PC-3 (cell line): ENCODE data around the gene DCAF6. TPM values are rescaled to one million over a fixed set of nuclear protein-coding genes. Genes with fewer than 3 reads are reported as not detected.

Experiments used
- ATAC-seq: fragments of 200-7000 bp; cut with Tn5 transposase; 2 replicates; pipeline ENCODE4 v1.9.1; 2020; ENCODE audit warnings: mild to moderate bottlenecking, moderate library complexity
- BruUV-seq: library from RNA; stranded (reverse); fragments of 400-500 nt; replicated peaks from 2 replicates; lab custom pipeline; 2021; lab: Mats Ljungman, UMichigan
- CTCF ChIA-PET: fragments of 300-600 bp; sonication (Branson Sonifier 250); formaldehyde crosslinking; loops from one replicate; lab custom pipeline; 2022; ENCODE audit warnings: antibody characterized with exemption; lab: Charles Lee
- POLR2A ChIA-PET: fragments of 300-600 bp; sonication (Branson Sonifier 250); formaldehyde crosslinking; loops from one replicate; lab custom pipeline; 2022; ENCODE audit warnings: antibody characterized with exemption; ENCODE audit not compliant: unreplicated experiment; lab: Charles Lee
- DNase-seq: peaks from one replicate; pipeline ENCODE4 v3.0.0-alpha.2; 2015
- H2AFZ ChIP-seq: fragments of 300-600 bp; sonication (generic); 2 replicates; pipeline ENCODE4 v1.6.0; 2016; ENCODE audit warnings: antibody characterized with exemption, low read length
- H3F3A ChIP-seq: fragments of 300-600 bp; sonication (generic); one replicate; pipeline ENCODE4 v1.6.0; 2017; ENCODE audit warnings: antibody characterized with exemption, low read length, control low read depth, mild to moderate bottlenecking; ENCODE audit not compliant: unreplicated experiment
- H3K27ac ChIP-seq: fragments of 300-600 bp; sonication (generic); 2 replicates; pipeline ENCODE4 v1.5.1; 2016; ENCODE audit warnings: mild to moderate bottlenecking, low read length
- H3K27me3 ChIP-seq: fragments of 300-600 bp; sonication (generic); 2 replicates; pipeline ENCODE4 v1.6.1; 2016; ENCODE audit warnings: low read length, mixed read lengths
- H3K36me3 ChIP-seq: fragments of 300-600 bp; sonication (generic); 2 replicates; pipeline ENCODE4 v1.6.1; 2016; ENCODE audit warnings: low read depth, mixed run types, low read length, mixed read lengths
- H3K4me1 ChIP-seq: fragments of 300-600 bp; sonication (generic); 2 replicates; pipeline ENCODE4 v1.5.1; 2016; ENCODE audit warnings: low read length; ENCODE audit not compliant: insufficient read depth
- H3K4me2 ChIP-seq: fragments of 300-600 bp; sonication (generic); 2 replicates; pipeline ENCODE4 v1.6.0; 2016; ENCODE audit warnings: low read length
- H3K4me3 ChIP-seq: fragments of 300-600 bp; sonication (generic); 2 replicates; pipeline ENCODE4 v1.5.1; 2016; ENCODE audit warnings: mild to moderate bottlenecking, low read length, mixed read lengths
- H3K79me2 ChIP-seq: fragments of 300-600 bp; sonication (generic); 2 replicates; pipeline ENCODE4 v1.6.1; 2017; ENCODE audit warnings: low read length, mixed read lengths
- H3K9ac ChIP-seq: fragments of 300-600 bp; sonication (generic); 2 replicates; pipeline ENCODE4 v1.6.0; 2016; ENCODE audit warnings: mild to moderate bottlenecking, low read length
- H3K9me2 ChIP-seq: fragments of 300-600 bp; sonication (generic); replicated peaks from 2 replicates; pipeline ENCODE4 v1.6.1; 2016; ENCODE audit warnings: mixed run types, low read length, mixed read lengths
- H3K9me3 ChIP-seq: fragments of 300-600 bp; sonication (generic); 2 replicates; pipeline ENCODE4 v1.6.1; 2016; ENCODE audit warnings: low read length, mixed read lengths
- H4K20me1 ChIP-seq: fragments of 300-600 bp; sonication (generic); 2 replicates; pipeline ENCODE4 v1.6.1; 2016; ENCODE audit warnings: low read length, mixed read lengths
- EZH2 ChIP-seq: fragments of 300-600 bp; sonication (generic); IDR thresholded peaks from one replicate; pipeline ENCODE4 v1.6.1; 2017; ENCODE audit warnings: antibody characterized with exemption, mild to moderate bottlenecking, low read length; ENCODE audit not compliant: unreplicated experiment
- EZH2phosphoT487 ChIP-seq: fragments of 300-600 bp; sonication (generic); IDR thresholded peaks from 2 replicates; pipeline ENCODE4 v1.6.1; 2018; ENCODE audit warnings: mild to moderate bottlenecking, antibody characterized with exemption, low read length, borderline replicate concordance
- intact Hi-C: fragments of 100-400 bp; cut with micrococcal nuclease; formaldehyde crosslinking; loops from 2 replicates; pipeline ENCODE4 v1.9.0; 2023
- total RNA-seq: library from RNA; depleted of rRNA; stranded (reverse); fragments of >200 nt; gene quantifications from 2 replicates; pipeline ENCODE4 v1.2.3, GENCODE V29; 2014
- TF ChIP-seq, protein P1 (sequence below): fragments of 300-600 bp; sonication (generic); conservative IDR thresholded peaks from 2 replicates; pipeline ENCODE4 v1.5.1; 2017; ENCODE audit warnings: antibody characterized with exemption, low read depth, mild to moderate bottlenecking, low read length

DCAF6 gene
- total RNA-seq, 1 experiment from 2014 or later, result 29.1 TPM

GRCh38 chr1:168001213-168001612, 64.7 kb downstream of the DCAF6 start:
- Histone ChIP-seq H3K9me2 (no peaks in the 10 kb centered on the region), H3K4me1 (peaks cover 12% of the 10 kb centered on the region), H3K4me3 (no peak overlapping the region), H3K27me3 (no peaks in the 10 kb centered on the region), H4K20me1 (no peaks in the 10 kb centered on the region), H3F3A (no peaks in the 10 kb centered on the region), H3K36me3 (peaks cover 4% of the 10 kb centered on the region; the same call in 1 of the 2 replicates), H3K9me3 (no peaks in the 10 kb centered on the region), H3K9ac (no peak overlapping the region), H3K4me2 (no peak overlapping the region), H3K27ac (no peak overlapping the region), H2AFZ (no peak overlapping the region), H3K79me2 (no peaks in the 10 kb centered on the region)
- ChIA-PET CTCF (no interaction called here), POLR2A (no interaction called here)
- no peak for TF ChIP-seq EZH2
- no peak for TF ChIP-seq EZH2phosphoT487
- TF ChIP-seq, protein P1, sequence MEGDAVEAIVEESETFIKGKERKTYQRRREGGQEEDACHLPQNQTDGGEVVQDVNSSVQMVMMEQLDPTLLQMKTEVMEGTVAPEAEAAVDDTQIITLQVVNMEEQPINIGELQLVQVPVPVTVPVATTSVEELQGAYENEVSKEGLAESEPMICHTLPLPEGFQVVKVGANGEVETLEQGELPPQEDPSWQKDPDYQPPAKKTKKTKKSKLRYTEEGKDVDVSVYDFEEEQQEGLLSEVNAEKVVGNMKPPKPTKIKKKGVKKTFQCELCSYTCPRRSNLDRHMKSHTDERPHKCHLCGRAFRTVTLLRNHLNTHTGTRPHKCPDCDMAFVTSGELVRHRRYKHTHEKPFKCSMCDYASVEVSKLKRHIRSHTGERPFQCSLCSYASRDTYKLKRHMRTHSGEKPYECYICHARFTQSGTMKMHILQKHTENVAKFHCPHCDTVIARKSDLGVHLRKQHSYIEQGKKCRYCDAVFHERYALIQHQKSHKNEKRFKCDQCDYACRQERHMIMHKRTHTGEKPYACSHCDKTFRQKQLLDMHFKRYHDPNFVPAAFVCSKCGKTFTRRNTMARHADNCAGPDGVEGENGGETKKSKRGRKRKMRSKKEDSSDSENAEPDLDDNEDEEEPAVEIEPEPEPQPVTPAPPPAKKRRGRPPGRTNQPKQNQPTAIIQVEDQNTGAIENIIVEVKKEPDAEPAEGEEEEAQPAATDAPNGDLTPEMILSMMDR, result no peak
- no TSS peak for BruUV-seq
- no peak for ATAC-seq
- no peak for DNase-seq
- intact Hi-C loops, result no loop called here

- ChIA-PET CTCF (no interaction called here), POLR2A (no interaction called here)
- peaks cover 6% of the 10 kb centered on the region; the same call in 1 of the 2 replicates for H3K36me3 ChIP-seq
- no peak overlapping the region for H2AFZ ChIP-seq
- no peaks in the 10 kb centered on the region for H3K27me3 ChIP-seq
- no peaks in the 10 kb centered on the region for H3K79me2 ChIP-seq
- ATAC-seq (no peak), DNase-seq (no peak)
- BruUV-seq, result no TSS peak
- TF ChIP-seq EZH2, result no peak
- TF ChIP-seq, protein P1, result no peak
- intact Hi-C loops, result no loop called here
- no peaks in the 10 kb centered on the region for H3K9me2 ChIP-seq
- no peaks in the 10 kb centered on the region for H3F3A ChIP-seq
- H4K20me1 ChIP-seq, result no peaks in the 10 kb centered on the region
- no peak overlapping the region for H3K4me3 ChIP-seq
- no peak overlapping the region for H3K27ac ChIP-seq
- H3K9ac ChIP-seq, result no peak overlapping the region
- H3K9me3 ChIP-seq, result no peaks in the 10 kb centered on the region
- H3K4me2 ChIP-seq, result no peak overlapping the region
- H3K4me1 ChIP-seq, result no peaks in the 10 kb centered on the region
These were observed 68.0 kb downstream of the DCAF6 start for GRCh38 chr1:168004531-168004930.

DNA sequence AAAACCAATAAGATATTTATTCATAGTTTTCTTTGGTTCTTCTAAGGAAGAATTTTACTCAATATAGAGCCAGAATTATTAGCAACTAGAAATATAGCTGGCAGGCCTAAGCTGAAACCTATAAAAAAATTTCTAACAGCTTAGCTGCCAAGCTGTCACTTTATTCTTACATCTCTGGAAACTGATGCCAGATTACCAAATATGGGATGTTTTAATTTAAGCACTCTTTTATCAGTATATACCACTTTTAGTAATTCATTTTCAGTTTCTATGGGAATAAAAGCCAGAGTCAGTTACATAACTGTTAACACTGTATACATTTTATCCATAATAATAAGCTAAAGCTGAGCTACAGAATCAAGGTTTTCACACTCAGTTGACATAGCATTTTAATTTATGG, 69.0 kb downstream of the DCAF6 start:
- H3K4me3 ChIP-seq, result no peak overlapping the region
- BruUV-seq, result no TSS peak
- ATAC-seq (no peak), DNase-seq (no peak)
- H3K79me2 ChIP-seq, result no peaks in the 10 kb centered on the region
- no peak overlapping the region for H3K27ac ChIP-seq
- ChIA-PET POLR2A (interaction anchor here (0.6 kb wide), 1 partner anchor 38 kb away, joined by 3 read pairs; no protein-coding TSS in a partner anchor), CTCF (interaction anchor here (0.6 kb wide), 1 partner anchor 77 kb away, joined by 3 read pairs; no protein-coding TSS in a partner anchor)
- intact Hi-C loops, result no loop called here
- H3K9me2 ChIP-seq, result no peaks in the 10 kb centered on the region
- H3K4me1 ChIP-seq, result no peaks in the 10 kb centered on the region
- H3K27me3 ChIP-seq, result no peaks in the 10 kb centered on the region
- H2AFZ ChIP-seq, result no peak overlapping the region
- H3K9me3 ChIP-seq, result no peaks in the 10 kb centered on the region
- no peaks in the 10 kb centered on the region for H4K20me1 ChIP-seq
- H3K9ac ChIP-seq, result no peak overlapping the region
- peaks cover 6% of the 10 kb centered on the region; the same call in 1 of the 2 replicates for H3K36me3 ChIP-seq
- H3F3A ChIP-seq, result no peaks in the 10 kb centered on the region
- no peak overlapping the region for H3K4me2 ChIP-seq
- no peak for TF ChIP-seq EZH2
- TF ChIP-seq EZH2phosphoT487, result no peak
- TF ChIP-seq, protein P1, result no peak
